ENCODE data around the gene LENG1.

DNA sequence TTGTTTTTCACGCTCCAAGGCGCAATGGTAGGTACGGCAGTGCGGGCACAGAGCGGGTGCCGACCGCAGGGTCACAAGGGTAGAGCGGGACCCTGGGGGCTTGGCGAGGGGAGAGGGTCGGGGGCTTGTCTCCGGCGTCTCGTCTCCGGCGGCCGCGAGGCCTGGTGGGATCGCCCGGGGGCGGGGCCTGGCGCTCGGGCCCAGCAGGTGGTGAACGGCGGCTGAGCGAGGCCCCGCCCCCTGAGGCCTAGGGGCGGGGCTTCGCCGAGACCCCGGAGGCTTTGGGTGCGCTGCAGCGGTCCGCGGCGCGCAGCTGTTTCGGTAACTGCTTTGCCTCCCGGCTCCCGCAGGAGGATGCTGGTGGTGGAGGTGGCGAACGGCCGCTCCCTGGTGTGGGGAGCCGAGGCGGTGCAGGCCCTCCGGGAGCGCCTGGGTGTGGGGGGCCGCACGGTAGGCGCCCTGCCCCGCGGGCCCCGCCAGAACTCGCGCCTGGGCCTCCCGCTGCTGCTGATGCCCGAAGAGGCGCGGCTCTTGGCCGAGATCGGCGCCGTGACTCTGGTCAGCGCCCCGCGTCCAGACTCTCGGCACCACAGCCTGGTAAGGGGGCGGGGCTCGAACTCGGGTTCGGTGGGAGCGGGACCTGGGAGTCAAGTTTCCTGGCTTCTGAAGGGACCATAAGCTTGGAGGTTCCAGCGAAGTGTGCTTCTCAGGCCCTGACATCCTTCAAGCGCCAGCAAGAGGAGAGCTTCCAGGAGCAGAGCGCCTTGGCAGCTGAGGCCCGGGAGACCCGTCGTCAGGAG lies 31.7 kb upstream of the LENG1 start, which contains the start of gene TSEN34:
- TF ChIP-seq SP1 (IDR thresholded peaks at IDR 0.05), result no peak
- no peak for TF ChIP-seq L3MBTL2 (conservative IDR thresholded peaks at IDR 0.05)
- no peak for TF ChIP-seq SUZ12 (IDR thresholded peaks at IDR 0.05)
- no peak for TF ChIP-seq TARDBP (IDR thresholded peaks at IDR 0.05)
- no peak for TF ChIP-seq BHLHE40 (IDR thresholded peaks at IDR 0.05; ENCODE audit: borderline replicate concordance)
- TF ChIP-seq ARNT (IDR thresholded peaks at IDR 0.05), result no peak
- TF ChIP-seq, protein P1, sequence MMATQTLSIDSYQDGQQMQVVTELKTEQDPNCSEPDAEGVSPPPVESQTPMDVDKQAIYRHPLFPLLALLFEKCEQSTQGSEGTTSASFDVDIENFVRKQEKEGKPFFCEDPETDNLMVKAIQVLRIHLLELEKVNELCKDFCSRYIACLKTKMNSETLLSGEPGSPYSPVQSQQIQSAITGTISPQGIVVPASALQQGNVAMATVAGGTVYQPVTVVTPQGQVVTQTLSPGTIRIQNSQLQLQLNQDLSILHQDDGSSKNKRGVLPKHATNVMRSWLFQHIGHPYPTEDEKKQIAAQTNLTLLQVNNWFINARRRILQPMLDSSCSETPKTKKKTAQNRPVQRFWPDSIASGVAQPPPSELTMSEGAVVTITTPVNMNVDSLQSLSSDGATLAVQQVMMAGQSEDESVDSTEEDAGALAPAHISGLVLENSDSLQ (IDR thresholded peaks at IDR 0.05), result no peak
- TF ChIP-seq FOXM1 (IDR thresholded peaks at IDR 0.05; ENCODE audit: borderline replicate concordance), result no peak
- TF ChIP-seq ZNF384 (IDR thresholded peaks at IDR 0.05), result no peak
- TF ChIP-seq HDGF (IDR thresholded peaks at IDR 0.05; ENCODE audit: borderline replicate concordance), result no peak

Measured in HEK293T (cell line).